Right ventricle myocardium superior (tissue), 1 donor: ENCODE measurements around the gene GNB1L. TPM values are rescaled to one million over a fixed set of nuclear protein-coding genes. Genes with fewer than 3 reads are reported as not detected.
"Not testable (repeated sequence)": the region's sequence is repeated elsewhere in the genome, so short reads cannot be mapped to it uniquely, and the experiment has no call there.

Experiments used
- ATAC-seq: fragments of 200-7000 bp; cut with Tn5 transposase; one replicate; pipeline ENCODE4 v1.9.1; 2020; ENCODE audit warnings: mild to moderate bottlenecking; ENCODE audit not compliant: poor library complexity
- DNase-seq: peaks from one replicate; pipeline ENCODE4 v3.0.0-alpha.2; 2020
- intact Hi-C: fragments of 100-400 bp; cut with DNase I; formaldehyde crosslinking; loops from one replicate; pipeline ENCODE4 v1.11.2; 2022
- total RNA-seq: library from RNA; stranded (reverse); fragmentation: NEBNext Ultra II Directional; extraction: Animal tissue kit (Norgen Biotek cat#: 25700); gene quantifications from one replicate; pipeline ENCODE4 v1.2.1, GENCODE V29; 2021
- donor health status: DM: no; HTN: yes; CAD: no; lungs with severe emphysema.

Gene GNB1L
- total RNA-seq, 1 donor from 2014 or later = 2.5 TPM

DNA sequence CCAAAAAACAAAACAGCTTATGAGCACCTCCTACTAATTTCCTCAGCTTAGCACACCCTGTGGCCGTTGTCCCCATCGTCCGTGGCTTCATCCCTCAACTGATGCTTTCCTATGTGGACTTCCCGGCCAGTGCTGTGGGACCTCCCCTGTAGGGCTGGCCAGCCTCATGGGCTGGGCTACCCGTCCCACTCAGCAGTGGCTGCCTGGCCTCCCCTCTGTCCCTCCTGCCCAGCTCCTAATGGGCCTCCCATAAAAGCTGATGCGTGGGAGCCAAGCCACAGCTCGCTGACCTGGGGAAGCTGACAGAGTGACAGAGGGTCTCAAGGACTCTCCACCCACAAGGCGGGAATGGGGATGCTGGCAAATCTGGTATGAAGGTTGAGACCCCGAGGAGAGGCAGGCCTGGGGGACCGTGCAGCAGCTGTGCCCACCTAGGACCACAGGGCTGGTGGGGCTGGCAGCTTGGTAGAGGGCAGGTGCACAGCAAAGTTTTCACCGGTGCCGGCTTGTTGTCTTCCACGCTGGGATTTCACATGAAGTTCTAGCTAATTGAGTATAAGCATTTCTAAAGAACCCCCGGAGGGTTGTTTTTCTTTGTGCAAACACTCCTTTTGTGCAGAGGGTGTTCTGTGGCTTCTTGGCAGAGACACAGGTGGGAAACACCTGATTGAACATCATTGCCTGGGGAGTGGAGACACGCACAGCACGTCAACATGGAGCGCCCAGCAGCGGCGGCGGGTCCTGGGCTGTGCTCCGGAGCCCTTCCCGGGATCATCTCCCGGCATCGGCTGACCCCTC, 70.9 kb downstream of the GNB1L start:
- DNase-seq (peak; percentile 7), ATAC-seq (no peak)
- intact Hi-C loops = no loop called here

DNA sequence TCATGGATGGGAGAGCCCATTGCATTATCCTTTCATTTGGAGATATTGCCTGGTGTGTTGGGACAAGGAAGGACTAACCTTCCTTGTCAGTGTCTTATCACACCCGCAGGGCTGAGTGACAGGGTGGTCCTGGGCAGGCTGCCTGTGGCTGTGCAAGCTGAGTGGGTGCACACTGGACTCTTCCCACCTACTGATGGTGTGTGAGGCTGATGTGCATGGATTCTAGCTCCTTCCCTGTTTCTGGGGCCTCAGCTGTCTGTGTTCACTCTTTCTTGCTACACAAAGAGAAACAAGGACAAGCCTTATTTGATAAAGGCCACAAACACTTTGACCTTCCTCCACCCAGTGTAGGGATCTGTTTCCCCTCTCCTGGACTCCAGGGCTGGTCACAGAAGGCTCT, 72.1 kb downstream of the GNB1L start:
- no peak for DNase-seq
- intact Hi-C loops = no loop called here
- ATAC-seq = no peak

DNA sequence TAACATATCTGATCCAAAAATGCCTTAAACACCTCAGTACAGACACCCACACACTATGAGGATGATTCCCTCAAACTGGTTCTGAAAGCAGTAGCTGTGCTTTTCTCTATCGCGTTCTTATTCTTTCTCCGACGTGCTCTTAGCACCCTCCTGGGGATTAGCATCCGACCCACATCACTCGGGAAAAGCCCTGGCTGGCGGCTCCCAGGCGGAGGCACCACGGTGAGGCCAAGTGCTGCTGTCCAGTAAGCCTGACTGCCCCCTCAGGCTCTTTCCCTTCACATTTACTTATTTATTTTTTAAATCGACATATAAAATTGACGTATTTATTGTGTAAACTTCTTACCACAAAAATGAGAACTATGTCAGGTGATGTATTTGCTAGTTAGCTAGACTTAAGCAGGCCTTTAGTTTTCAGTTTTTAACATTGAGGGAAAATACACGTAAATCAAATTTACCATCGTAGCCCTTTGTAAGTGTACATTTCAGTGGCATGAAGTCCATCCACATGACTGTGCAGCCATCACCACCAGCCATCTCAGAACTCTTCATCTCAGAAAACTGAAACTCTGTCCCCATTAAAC, 74.9 kb downstream of the GNB1L start:
- ATAC-seq (no peak), DNase-seq (peak; percentile 21)
- intact Hi-C loops = no loop called here

DNA sequence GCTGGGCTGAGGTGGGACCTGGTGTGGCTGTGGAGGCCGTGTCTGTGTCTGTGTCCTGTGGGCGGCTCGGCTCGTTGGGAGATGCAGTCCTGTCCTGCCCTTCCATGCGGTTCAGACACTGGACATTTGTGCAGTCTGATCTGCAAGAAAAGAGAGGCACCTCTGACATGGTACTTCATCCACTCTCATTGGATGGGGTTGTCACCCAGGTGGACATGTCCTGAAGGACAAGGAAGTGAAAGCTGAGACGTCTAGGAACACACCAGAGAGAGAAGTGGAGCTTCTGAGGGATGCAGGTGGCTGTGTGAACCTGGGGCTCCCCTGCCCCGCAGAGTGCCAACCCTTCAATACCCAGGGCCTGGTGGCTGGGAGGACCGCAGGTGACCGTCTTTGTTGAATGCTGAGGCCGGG, 75.7 kb downstream of the GNB1L start:
- DNase-seq (peak; percentile 12), ATAC-seq (no peak)
- intact Hi-C loops = no loop called here

DNA sequence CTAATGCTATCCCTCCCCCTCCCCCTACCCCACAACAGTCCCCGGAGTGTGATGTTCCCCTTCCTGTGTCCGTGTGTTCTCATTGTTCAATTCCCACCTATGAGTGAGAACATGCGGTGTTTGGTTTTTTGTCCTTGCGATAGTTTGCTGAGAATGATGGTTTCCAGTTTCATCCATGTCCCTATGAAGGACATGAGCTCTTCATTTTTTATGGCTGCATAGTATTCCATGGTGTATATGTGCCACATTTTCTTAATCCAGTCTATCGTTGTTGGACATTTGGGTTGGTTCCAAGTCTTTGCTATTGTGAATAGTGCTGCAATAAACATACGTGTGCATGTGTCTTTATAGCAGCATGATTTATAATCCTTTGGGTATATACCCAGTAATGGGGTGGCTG, 77.5 kb downstream of the GNB1L start:
- intact Hi-C loops, DNase-seq, ATAC-seq: not testable (repeated sequence)

DNA sequence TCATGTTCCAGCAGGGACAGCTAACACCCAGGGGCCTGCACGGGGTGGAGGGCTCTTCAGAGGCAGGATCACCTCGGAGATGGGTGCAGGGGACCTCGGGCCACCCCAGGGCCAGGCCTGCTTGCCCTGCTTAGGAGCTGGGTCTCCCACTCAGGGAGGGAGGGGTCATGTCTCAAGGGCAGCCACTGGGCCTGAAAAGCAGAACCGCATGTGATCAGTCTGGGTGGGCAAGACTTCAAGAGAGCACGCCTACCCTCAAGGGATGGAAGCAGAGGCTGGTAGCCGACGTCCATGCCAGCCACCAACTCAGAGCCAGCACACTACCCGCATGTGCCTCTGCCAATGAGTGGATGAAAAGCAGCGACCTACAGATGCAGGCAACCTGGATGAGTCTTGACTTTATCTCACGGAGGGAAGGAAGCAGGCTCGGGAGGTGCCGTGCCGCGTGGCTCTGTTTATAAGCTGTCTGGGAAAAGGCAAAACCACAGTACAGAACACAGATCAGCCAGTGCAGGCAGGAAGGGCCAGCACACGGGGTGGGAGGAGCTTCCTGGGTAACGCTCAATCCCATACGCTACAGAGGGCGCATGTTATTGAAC, 78.1 kb downstream of the GNB1L start:
- peak; percentile 32 for DNase-seq
- no peak for ATAC-seq
- intact Hi-C loops = no loop called here

DNA sequence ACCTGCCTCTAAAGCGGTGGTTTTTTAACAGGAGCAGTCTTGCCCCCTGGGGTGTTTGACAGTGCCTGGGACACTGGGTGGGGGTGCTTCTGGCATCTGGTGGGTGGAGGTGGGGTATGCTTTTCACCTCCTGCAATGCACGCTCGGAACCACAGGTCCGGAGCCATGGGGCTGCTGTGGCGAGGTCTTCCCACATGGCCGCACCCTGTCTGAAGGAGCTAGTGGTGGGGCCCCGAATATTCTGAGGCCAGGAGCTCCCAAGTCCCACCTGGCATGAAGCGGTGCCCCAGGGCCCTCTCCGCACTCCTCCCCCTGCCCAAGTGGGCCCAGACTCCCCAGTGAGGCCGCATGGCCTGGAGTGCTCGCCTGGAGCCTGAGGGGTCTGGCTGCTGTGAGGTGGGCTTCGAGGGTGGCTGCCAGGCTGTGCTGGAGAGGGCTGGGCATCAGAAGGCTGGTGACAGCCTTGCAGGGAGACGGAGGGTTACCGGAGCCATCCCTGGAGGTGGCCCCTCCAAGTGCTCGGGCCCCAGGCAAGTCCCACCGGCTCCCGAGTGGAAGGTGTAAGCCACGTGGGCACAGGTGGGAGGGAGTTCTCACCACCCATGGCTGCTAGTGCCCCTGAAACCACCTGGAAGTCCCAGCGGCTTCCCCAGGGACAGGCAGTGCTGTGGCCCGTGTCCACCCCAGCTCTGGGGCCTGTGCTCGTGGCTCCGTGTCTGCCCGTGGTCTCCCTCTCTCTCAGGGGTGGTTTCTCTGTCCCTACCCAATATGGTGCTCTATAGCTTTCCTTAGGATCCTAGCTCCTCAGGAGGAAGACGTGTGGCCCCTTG, 79.0 kb downstream of the GNB1L start:
- intact Hi-C loops = no loop called here
- ATAC-seq (no peak), DNase-seq (peak; percentile 22)

DNA sequence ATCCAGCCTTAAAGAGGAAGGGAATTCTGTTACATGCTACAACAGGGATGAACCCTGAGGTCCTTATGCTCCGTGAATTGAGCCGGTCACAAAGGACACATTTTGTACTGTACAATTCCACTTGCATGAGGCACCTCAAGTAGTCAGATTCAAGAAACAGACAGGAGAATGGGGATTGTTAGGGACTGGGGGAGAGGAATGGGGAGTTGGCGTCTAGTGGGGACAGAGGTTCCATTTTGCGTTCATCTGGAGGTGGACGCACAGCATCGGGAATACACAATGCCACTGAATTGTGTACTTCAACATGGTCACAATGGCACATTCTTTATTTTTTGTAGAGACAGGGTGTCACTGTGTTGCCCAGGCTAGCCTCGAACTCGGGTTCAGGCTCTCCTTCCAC, 80.0 kb downstream of the GNB1L start:
- no peak for DNase-seq
- intact Hi-C loops = no loop called here

DNA sequence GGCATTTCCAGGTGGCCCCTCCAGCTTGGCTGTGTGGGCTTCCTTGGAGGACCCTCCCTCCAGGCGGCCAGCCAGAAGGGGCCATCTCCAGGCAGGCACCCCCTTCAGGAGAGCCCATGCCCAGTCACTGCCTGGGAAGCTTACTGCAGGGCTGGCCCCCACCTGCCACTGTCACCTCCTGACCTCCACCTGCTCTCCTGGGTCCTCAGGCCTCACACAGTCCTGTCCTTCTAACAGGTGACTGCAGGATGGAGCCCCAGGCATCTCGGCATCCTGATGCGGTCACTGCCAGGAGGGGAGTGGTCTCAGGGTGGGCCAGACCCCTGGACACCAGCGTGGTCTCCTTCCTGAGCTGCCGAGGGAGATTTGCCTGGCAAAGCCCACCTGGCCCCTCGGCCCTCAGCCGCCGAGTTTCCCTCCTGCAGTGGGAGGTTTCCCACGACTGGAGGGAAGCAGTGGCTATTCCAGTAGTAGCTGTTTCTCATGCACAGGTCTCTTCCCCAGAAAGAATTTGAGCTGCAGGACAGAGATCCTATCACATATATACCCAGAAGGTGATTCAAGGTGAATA, 81.1 kb downstream of the GNB1L start:
- DNase-seq = peak; percentile 11
- intact Hi-C loops = no loop called here
- ATAC-seq = no peak

More for the DNA sequence above, 80.0 kb downstream of the GNB1L start:
- no peak for ATAC-seq

DNA sequence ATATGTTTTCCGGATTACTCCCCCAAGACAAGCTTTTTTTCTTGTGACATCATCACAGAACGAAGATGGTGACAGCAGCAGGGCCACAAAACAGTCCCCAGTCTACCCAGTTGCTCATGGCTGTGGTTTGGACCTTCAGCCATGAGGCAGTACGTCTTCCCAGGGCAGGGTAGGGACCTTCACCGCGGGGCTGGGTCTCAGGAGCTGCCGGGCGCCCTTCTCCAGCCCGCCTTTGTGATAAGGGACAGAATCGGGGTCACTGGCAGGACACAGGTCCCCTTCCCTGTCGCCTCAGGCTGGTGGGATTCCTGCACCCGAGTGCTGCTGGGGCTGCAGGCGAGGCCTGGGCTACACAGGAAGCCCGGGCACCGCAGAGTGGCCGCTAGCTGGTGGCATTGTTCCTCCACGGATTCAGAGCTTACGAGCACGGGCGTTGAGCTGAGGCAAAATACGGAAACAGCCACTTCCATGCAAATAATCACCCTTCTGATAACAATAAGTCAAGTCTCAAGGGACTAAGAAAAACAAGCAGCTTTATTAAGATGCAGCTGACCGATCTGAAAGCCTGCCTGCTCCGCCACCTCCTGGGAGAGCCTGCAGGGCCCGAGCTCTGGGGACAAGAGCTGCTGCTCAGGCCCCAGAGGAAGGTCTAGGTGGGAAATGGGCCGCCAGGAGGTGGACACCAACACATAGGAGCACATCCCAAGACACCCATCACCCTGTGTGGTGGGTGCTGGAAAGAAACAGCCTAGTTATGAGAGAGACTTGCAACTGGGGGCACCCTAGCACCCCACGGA, 81.8 kb downstream of the GNB1L start:
- ATAC-seq (no peak), DNase-seq (peak; percentile 64)
- intact Hi-C loops = no loop called here

DNA sequence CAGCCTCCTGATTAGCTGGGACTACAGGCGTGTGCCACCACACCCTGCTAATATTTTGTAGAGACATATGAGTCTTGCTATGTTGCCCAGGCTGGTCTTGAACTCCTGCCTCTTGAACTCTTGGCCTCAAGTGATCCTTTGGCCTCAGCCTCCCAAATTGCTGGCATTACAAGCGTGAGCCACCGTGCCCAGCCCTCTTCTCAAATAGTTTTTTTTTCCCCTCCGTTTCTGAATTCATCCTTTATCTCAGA, 82.3 kb downstream of the GNB1L start:
- intact Hi-C loops = no loop called here
- ATAC-seq (no peak), DNase-seq (peak; percentile 13)

DNA sequence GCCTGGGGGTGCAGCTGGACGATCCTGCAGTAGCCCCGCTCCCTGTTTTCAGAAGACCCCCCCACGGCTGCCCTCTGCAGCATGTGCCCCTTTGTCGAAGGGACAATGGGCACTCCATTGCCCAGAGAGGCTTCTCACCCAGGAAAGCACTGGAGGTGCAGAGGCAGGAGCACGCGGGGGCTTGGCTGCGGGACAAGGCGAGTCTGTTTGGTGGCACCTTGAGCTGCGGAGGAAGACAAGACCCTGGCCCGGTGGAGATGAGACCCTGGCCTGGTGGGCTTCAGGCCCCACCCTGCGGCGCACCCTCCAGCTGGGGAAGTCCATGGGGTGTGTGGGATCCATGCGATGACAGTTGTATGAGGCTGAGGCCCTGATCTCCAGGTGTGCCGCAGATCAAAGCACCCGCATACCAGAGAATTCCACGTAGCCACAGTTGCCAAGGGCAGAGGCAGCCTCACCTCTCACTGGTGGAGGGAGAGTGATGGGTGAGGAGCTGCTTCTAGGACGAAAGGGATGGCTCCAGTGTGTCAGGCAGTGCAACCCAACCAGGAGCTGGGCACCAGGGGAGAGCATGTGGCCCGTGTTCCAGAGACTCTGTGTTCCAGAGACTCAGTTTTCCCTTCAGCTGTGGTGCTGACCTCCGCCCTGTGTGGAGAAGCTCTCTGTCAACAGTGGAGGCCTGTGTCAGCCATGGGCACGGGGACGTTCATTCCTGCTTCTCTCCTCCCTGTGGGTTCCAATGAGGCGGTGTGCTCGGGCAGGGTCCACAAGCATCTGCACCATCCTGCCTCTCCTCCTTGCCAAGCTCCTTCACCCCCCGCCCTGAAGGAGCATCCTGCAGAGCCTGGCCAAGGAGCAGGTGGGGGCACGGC, 84.1 kb downstream of the GNB1L start:
- intact Hi-C loops = no loop called here
- DNase-seq (peak; percentile 26), ATAC-seq (no peak)

DNA sequence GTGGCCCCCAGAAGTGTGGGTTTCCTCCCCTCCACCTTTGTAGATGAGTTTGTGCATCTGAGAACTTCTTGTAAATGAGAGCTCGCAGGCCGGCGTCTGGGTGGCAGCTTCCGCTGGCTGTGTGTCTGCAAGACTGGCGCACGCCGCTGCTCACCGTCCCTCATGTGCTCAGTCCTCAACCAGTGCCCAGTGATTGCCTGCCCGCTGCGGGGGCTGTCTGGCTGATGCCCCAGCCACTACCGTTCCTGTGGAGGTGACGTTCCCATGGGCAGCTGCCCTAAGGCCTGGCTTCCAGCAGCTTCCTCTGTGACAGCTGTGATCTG, 85.3 kb downstream of the GNB1L start:
- intact Hi-C loops = no loop called here
- peak; percentile 36 for DNase-seq
- no peak for ATAC-seq

DNA sequence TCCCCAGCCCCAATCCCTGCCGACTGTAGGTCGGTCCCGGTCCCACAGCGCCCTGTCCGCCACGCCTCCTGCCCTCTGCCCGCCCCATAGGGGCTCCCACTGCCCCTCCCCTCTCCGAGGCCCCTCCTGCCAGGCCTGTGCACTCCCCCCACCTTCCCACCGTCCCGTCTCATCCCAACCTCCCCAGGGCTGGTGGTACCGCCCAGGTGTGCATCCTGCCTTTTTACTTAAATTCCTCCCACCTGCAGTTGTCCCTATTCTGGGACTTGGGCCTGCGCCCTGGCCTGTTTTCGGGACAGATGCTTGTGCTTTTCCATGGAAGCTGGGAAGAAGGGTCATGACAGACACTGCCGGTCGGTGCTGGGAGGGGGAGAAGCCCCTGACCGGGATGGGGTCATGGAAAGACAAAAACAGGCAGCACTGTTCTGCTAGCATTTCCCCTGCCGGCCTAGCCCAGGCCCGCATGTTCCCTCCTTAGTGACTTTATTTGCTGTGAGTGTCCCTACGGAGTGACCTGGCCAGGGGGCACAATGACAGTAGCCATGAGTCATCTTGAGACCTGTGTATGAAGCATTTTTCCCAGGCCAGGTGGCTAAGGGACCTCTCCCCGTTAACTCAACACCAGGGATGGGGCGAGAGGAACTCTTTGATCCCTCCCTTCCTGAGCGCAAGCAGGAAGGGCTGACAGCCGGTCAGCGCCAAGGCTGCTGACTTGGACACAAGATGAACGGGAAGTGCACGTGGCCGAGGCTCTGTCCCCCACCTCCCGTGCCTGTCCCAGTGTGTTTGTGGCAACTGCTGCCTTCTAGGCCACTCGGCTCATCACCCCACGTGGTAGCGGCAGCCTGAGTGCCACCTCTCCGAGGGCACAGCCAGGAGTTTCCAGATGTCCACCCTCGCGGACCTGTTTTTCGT, 87.0 kb downstream of the GNB1L start:
- DNase-seq (peak; percentile 79), ATAC-seq (peak; percentile 42)
- intact Hi-C loops = no loop called here

DNA sequence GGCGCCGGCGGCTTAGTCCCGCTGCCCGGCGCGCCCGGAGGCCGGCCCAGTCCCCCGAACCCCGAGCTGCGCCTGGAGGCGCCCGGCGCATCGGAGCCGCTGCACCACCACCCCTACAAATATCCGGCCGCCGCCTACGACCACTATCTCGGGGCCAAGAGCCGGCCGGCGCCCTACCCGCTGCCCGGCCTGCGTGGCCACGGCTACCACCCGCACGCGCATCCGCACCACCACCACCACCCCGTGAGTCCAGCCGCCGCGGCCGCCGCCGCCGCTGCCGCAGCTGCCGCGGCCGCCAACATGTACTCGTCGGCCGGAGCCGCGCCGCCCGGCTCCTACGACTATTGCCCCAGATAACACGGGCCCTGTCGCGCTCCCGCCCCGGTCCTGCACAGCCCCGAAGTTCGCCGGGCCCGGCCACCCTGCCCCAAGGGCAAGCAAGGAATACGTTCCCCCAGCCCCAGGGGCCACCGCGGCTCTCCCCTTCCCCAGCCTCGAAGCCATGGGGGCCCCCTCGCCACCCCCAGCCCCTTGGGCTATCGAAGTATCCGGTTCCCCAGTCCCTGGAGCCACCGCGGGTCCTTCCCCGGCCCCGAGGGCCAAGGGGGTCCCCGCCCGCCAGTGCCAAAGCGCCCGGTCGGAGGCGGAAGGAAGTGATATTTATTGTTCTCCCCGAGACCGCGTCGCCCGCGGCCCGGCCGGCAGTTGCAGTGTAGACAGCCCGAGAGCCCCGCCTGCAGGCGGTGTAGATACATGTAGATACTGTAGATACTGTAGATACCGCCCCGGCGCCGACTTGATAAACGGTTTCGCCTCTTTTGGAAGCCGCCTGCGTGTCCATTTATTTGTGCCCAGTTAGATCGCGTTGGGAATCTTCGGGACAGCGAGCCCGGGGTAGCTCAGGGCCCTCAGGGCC, 87.9 kb downstream of the GNB1L start:
- intact Hi-C loops = no loop called here
- peak; percentile 76 for ATAC-seq
- peak; percentile 82 for DNase-seq

DNA sequence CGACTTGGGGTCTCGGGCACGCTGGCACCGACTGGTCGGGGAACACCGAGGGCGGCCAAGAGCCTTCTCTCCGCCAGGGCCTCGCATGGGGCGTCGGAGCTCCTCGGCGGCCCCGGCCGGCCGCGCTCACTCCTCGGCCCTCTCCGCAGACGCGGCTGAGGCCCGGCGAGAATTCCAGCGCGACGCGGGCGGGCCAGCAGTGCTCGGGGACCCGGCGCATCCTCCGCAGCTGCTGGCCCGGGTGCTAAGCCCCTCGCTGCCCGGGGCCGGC, 88.5 kb downstream of the GNB1L start:
- no peak for DNase-seq

More for the DNA sequence above, 88.5 kb downstream of the GNB1L start:
- ATAC-seq = no peak
- intact Hi-C loops = no loop called here
